Activated CD4-positive, alpha-beta T cell treated with anti-CD3 and anti-CD28 coated beads, Interleukin-2, amount 50 U/mL, for 1 hour (primary cell): ENCODE measurements around the gene PTPRK.
"Not testable (repeated sequence)": the region's sequence is repeated elsewhere in the genome, so short reads cannot be mapped to it uniquely, and the experiment has no call there.

Experiments used
- DNase-seq: peaks from one replicate; pipeline ENCODE4 v3.0.0-alpha.2; 2020

Gene PTPRK

DNA sequence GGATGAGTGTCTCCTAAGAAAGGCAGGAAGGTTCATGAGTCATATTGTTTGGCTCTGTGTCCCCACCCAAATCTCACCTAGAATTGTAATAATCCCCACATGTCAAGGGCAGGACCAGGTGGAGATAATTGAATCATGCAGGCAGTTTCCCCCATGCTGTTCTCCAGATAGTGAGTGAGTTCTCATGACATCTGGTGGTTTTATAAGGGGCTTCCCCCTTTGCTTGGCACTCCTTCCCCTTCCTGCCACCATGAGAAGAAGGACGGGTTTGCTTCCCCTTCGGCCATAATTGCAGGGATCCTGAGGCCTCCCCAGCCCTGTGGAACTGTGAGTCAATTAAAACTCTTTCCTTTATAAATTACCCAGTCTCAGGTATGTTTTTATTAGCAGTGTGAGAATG, 542.2 kb downstream of the PTPRK start:
- DNase-seq, result not testable (repeated sequence)

DNA sequence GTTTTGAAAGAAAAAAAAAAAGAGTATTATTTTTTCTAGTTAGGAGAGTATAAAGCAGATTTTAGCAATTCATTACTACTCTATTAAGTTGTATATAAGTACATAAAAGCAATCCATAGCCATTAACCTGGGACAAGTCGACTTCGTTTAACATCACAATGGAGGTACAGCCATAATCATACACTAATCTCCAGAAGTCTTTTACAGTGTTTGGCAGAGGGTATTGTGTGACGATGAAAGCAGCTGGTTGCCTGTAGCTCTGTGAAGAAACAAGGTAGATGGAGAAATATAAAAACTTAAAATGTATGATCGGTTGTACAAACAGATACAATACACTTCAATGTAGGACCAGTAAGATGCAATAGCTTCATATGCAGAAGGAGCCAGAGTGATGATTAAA, 543.6 kb downstream of the PTPRK start:
- DNase-seq, result no peak

DNA sequence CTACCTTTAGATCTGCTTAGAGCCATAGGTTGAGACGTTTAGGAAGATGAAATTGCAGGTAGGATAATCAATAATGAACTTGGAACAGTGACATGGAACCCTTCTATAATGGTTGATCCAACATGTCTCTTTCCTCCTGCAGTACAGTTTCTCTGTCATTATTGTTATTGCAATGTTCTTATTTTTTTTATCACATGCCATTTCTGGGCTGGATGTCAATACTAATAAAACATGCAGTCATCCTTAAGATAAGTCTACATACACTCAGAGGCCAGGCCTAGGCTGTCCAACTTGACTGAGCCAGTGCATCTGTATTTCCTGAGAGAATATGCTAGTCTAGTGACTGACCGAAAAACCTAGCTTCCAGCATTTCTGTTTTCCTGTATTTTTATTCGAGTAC, 544.3 kb downstream of the PTPRK start:
- DNase-seq, result no peak

DNA sequence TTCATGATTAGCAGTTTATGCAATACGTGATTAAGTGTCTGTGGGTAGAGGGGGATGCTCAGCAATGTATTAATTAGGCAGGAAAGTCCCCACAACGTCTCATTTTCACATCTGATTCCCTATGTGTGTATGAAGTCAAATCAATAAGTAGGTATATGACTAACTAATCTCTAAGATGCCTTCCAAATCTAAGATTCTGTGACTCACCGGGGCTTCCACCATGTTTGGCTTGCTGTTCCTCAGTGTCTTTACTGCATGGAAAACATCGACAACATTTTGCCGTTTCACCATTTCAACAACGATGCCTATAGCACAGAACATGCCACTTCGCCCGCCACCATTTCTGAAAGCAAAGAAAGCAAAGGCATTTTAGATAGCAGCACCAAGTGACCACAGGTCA, 547.6 kb downstream of the PTPRK start:
- no peak for DNase-seq

DNA sequence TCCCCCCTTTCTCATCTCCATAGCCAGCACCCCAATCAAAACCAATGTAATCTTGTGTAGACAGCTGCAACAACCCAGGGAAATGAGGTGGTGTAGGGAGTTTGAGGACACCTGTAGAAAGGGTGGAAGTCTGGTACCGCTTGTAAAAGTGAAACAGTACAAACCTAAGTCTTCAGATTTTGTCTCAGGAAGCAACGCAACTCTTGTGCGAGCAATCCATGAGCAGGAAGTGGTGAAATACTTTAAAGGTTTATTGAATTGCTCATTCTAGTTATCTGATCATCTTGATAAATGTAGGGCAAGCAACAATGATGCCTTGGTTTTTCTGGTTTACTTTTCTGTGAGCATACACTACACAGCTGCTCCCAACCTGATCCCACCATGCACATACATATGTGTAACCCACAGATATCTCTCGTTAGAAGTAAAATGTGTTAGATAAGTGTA, 548.4 kb downstream of the PTPRK start:
- peak; percentile 28 for DNase-seq

DNA sequence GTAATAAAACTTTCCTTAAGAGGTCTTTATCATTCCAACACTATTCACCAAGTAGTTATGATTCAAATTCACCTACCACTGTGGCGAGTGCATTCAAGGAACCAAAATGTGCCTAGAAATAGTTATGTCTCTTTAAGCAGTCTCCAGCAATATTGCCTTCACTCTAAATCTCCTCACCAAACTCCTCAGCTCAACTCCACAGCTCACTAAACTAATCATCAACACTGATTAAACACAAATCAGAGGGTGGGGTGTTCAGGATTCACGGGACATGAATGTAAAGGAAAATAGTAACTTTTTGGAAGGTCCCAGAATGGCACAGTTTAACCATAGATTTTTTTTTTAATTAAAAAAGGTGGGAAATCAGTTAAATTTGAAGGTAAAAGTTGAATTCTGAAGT, 549.0 kb downstream of the PTPRK start:
- no peak for DNase-seq

DNA sequence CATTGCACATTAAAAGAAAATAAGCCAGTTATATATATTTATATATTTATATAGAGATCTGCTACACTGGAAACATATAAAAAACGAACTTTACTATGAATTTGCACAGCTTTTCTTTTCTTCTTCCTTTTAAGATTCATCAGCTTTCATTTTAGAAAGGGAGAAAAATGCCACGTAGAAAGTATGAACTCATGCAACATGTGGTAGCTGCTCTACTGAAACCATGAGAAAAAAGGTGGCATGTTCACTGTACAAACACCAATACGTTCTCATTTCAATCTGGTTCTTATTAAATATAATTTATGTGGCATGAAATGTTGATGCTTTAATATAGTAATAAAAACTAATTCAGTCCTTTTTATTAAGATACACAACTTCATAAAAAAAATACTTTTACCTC, 550.7 kb downstream of the PTPRK start:
- no peak for DNase-seq

DNA sequence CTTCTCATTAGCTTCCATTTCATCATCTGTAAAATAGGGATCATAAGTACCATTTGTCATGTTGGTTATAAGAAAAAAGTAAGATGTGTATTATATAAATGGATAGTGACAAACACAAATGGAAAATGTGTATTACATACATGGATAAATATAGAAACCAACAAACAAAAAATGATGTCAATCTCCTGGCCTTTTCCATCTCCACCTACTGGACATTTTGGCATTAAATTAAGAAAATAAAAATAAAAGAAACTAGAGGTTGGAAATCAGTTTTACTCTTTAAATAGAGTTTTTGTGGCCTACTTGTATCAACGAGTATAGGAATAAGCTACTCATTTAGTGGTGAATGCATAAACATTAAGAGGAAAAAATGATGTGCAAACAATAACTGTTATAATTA, 552.0 kb downstream of the PTPRK start:
- DNase-seq, result no peak

DNA sequence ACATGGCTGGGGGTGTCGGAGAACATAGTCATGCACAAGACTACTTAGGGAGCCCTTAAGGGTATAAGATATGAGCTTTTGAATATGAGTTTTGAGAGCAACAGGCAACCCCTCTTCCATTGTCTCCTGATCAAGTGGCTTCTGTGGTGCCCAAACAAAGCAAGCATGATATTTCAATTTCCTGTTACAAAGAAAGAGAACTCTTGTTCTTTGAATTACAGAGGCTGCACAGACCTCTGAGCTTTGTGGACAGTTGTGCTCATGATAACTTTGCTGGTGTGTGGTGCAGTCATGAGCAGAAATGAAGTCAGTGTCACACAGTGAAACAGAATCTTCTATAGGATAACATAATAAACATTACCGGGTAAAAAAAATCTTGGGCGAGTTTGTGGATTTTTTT, 552.7 kb downstream of the PTPRK start:
- DNase-seq, result no peak

DNA sequence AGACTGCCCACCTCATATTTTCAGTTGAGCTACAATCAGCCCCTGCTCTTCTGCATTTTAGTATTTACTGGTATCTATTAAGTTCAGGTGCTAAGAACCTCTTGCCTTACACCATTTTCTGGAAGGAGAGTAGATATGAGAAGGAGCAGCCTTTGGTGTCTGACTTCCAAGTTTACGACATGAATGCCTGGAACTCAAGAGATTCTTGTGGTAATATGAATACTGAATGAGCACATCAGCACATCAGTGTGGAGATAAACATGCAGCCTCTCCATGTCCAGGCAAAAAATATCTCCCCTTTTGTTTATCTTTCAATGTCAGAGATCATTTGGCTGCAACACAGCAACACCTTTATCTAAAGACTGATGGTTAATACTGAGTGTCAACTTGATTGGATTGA, 553.8 kb downstream of the PTPRK start:
- no peak for DNase-seq

DNA sequence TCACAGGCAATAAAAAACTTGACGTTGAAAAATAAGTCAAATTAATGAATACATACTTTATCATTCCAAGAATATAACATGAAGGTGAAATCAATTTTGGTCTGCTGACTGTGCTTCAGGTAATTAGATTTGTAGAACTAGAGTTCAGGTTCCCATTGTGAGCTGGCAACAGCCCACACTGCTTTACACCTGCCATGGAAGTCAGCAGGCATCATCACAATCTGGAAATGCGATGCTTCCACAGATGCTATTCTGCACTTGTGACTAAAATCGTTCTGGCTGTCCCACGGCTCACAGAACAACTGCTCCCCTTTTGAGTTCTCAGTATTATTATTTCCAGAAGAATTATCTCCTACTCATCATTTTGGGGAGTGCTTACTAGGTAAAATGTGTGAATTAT, 556.9 kb downstream of the PTPRK start:
- DNase-seq, result no peak

DNA sequence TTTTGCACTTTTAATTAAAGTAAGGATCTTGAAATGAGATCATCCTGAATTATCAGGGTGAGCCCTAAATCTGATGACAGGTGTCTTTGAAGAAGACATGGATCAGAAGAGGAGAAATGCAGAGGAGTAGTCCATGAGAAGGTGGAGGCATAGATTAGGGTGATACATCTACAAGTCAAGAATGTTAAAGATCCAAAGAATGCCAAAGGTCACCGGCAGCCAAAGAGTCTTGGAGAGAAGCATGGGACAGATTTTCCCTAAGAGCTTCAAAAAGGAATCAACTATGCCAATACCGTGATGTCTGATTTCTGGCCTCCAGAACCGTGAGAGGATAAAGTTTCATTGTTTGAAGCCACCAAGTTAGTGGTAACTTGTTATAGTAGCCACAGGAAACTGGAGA, 560.5 kb downstream of the PTPRK start:
- DNase-seq, result no peak

DNA sequence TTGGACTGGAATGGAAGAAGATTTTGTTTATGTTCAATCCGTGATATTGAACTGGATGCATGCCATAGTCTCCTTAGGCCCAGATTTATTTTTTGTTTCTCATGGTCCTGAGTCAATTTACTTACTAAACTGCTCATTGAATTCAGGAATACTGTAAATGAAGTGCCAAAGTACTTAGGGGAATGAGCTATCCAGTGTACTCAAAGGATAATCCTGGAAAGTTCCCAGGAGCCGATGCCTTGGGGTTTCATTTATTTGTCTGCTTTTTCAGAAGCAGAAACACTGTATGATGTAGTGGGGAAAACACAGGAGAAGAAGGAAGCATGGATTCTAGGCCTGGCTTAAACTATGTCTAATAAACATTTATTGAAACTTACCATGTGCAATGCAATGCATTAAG, 563.4 kb downstream of the PTPRK start:
- no peak for DNase-seq

DNA sequence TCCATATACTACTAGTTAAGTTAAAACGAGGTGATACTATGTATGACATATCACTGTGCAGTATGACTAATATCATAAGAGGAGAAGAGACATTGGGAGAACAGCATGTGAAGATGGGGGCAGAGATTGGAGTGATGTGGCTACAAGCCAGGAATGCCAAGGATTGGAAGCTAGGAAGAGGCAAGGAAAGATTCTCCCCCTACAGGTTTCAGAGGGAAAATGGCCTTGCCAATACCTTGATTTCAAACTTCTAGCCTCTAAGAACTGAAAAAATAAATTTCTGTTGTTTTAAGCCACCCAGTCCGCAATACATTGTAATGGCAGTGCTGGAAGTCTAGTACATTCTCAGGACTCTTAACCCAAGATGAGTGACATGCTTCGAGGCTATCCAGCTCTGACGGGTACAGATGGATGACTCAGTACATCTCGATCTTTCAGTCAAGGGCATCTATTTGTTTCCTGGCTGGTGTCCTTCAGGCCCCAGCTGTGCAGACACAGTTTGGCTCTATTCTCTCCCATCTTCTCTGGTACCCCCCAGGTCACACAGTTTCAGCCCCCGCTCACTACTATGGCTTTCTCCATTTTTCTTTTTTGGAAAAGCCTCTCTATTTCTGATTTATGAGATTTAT, 564.0 kb downstream of the PTPRK start:
- DNase-seq, result no peak

DNA sequence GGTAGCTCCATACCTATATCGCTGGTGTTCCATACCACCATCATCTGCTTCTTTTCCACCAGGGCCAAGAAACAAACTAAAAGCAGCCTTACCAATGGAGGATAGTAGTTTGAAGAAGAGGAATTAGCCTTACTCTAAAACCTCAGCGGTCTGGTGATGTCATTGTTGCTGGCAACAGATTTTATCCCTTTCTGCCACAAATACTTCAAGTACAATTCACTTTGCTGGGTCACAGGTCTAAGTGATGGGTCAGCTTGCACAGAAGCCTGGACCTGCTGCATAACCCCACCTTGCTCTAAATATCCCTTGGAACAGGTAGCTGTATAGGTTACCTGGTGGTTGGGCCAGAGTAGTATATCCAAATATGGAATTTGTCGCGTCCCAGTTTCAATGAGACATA, 566.3 kb downstream of the PTPRK start:
- no peak for DNase-seq

DNA sequence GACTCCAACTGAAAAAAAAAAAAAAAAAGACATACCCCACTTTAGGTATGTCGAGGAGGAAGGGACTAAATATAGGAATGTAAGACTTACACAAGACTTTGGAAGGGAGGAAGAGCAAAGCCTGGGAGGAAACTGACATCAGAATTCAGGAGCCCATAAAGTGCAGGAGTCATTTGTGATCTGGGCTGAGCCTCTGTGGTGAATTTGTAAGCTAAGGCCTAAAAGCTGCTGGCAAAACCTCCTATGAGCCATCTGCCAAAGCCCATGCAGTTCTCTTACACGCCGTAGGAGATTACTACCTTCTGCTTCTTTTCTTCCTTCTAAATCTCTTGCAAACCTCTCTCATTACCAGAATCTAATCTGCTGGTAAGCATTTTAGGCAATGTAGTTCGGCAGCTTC, 567.6 kb downstream of the PTPRK start:
- DNase-seq, result no peak

DNA sequence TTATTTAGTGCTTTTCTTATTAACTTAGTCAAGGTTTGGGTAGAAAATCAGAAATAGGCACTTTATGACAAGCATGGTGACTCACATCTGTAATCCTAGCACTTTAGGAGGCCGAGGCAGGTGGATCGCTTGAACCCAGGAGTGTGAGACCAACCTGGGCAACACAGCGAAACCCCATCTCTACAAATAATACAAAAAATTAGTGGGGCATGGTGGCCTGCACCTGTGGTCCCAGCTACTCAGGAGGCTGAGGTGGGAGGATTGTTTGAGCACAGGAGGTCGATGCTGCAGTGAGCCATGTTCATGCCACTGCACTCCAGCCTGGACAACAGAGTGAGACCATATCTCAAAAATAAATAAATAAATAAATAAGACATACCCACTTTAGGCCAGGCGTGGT, 568.2 kb downstream of the PTPRK start:
- no peak for DNase-seq

DNA sequence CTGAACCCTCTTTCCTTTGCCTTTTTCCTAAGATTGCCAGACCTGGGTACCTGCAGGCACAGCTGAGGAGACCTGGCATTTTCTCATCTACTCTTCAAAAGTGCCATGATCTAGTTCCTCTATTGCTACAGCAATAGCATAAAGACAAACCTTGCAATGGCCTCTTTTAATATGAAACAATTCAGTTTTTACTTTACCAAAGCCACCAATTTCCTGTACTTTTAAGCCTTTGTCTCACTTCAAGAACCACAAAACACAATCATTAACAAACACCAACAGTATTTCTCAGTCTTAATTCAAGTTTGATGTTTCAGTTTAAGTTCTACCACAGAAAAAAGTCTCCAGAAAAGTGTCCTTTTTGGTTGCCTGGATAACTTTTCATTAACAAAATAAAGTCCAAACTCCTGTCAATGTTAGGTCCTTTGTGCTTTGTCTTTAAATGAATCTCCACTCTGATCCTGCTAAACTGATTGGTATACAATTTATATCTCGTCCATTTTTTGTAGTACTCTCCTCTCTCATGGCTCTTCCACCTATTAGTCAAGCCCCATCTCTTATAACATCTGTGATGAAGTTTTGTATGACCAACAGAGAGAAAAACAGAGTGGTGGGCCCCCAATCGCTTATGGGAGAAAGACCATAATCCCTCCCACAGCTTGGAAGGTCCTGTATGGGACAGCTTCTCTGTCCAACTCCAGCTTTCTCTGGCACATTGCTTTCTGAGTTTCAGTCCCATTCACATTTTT, 569.1 kb downstream of the PTPRK start:
- DNase-seq, result no peak

DNA sequence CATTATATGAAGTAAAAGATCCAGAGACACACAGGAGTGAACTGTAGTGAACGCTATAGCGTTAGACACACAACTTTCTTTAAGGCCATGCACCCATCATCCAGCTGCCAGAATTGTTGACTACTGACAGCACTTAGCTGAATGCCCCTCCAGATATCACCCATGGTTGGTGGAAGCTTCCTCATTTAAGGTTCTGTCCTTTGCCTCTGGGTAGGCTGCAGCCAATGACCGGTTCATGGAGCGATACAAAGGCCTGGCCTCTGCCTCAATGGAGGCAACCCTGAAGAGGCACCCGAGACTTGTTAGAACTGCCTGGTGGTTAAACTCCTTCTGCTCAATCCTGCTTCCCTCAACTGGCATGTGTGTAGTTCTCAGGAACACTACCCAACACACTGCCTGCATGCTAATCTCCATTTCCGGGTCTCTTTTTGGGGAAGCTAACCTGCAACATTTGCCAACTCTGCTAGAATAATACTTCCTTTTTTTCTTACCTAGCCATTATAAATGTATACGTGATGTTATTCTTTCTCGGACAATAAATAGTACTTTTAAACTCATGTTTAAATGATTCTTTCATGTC, 569.7 kb downstream of the PTPRK start:
- no peak for DNase-seq

DNA sequence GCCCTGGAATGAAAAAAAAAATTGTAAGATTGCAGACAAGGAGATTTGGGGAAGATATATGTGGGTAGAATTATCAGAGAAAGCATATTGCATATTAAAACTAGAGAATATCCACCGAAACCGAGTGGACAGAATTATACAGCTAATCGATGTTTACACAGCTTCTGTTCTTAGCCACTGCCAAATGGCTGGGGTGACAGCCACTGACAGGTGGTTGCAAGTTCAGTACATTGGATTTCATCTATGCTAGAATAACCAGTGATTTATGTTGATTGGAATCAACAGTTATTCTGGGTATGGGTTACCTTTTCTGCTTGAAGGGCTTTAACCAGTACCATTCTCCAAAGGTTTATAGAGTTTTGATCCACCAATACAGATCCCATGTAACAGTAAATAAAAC, 571.1 kb downstream of the PTPRK start:
- DNase-seq, result no peak

DNA sequence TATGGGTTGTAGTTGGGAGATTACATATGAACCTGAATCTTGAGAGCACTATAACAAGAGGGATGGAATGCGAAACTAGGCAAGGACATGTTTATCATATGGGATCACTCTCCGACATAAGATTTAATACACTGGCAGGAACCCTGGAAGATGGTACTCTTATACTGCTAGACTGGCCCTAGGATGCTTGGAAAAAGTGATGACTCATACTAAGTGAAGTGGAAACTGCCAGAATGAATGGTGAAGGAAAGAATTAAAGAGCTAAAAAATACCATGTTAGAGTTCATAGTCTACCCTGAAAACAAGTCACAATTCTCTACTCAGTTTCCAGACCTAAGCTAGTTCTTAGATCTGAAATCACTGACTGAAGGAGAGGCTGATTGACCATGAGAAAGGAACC, 574.0 kb downstream of the PTPRK start:
- DNase-seq, result no peak

DNA sequence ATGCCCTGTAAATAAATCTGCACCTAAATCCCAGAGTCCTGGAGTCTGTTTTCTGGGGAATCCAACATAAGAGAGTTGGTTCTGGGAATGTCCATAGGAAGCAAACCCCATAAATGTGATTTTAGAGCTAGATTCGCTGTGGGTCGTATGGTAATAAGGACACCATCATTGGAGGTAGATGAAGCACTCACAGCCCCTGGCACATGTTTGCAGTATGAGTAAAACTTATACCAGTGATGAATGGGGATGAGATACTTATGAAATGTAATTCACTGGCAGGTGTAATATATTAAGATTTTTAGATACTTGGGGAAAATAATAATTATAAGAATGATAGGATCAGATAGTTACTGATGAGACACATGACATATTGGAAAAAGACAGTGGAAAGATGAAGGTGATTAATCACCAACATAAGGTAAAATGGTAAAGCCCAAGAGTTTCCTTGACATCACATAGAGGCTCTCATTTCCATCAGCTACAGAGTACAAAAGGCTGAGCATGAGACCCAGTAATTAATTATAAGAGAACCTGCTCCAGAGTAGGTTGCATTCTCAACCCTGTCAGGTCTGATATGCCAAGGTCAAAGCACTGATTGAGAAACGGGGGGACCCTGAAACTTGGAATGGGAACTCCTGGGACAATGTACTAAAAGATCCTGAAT, 574.8 kb downstream of the PTPRK start:
- no peak for DNase-seq

DNA sequence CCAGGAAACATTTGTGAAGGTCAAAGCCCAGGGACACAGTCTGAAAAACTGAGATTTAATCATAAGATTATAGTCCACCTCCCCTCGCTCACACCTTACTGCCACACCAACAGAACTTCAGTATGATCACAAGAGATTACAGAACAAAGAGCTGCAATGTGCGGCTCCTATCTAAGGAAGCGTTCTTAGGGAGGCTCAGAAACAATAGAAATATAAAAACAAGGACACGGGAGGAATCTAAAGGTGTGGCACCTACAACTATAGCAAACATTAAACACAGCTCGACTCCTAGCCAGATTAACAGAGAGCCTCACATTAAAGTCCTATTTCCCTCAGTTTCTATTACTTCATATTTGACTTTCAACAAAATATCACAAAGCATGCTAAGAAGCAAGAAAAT, 579.2 kb downstream of the PTPRK start:
- DNase-seq, result no peak

DNA sequence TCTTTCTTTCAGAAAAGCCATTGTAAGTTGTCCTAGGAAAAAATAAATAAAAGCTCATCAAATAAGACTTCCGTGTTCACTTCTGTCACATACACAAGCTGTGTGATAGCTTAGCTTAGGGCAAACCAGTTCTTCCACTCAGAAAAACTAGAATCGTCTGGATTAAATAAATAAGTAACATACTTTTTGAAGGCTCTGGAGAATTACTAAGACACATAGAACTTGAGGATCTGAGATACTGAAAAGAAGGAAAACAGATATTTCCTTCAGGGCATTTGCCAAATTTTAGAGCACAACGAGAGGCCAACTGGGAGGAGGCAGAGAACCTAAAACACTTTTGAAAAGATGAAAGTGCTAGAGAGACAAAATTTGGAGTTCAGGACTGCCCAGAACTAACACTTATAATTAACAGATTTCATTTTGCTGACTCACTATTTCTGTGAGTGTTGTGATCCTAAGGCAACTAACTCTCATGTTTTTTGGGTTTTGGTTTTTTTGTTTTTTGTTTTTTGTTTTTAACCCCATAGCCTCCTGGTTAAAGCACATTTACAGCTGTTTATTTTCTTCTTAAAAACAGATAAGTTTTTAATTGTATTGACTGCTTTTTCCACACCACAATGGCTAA, 580.8 kb downstream of the PTPRK start:
- DNase-seq, result no peak
